ENCODE data around the gene TMEM187. TPM values are rescaled to one million over a fixed set of nuclear protein-coding genes. Genes with fewer than 3 reads are reported as not detected.

TMEM187 gene
- total RNA-seq, 1 donor from 2014 or later = 3.3 TPM

GRCh38 chrX:154018518-154019060 is 46.0 kb downstream of the TMEM187 start:
- DNase-seq (ENCODE audit: extremely low read depth, low read depth, low spot score) = no peak

- DNase-seq (ENCODE audit: extremely low read depth, low read depth, low spot score) = no peak
These were observed 46.6 kb downstream of the TMEM187 start for GRCh38 chrX:154019061-154019621.

GRCh38 chrX:154019633-154020528 is 47.3 kb downstream of the TMEM187 start, which contains the start of gene IRAK1:
IRAK1 (minus strand) TSS chrX:154019902; CDS start chrX:154019812, 90 bp downstream.
- no peak for DNase-seq (ENCODE audit: extremely low read depth, low read depth, low spot score)

- DNase-seq (ENCODE audit: extremely low read depth, low read depth, low spot score) = no peak
These were observed 48.1 kb downstream of the TMEM187 start for GRCh38 chrX:154020536-154021115.

GRCh38 chrX:154021131-154021611 is 48.6 kb downstream of the TMEM187 start:
- DNase-seq (ENCODE audit: extremely low read depth, low read depth, low spot score) = no peak

GRCh38 chrX:154022108-154022507 is 49.6 kb downstream of the TMEM187 start:
- no peak for DNase-seq (ENCODE audit: extremely low read depth, low read depth, low spot score)

- DNase-seq (ENCODE audit: extremely low read depth, low read depth, low spot score) = no peak
These were observed 50.9 kb downstream of the TMEM187 start for GRCh38 chrX:154023276-154024000.

GRCh38 chrX:154024271-154024670 is 51.7 kb downstream of the TMEM187 start:
- DNase-seq (ENCODE audit: extremely low read depth, low read depth, low spot score) = no peak

GRCh38 chrX:154025230-154025629 is 52.7 kb downstream of the TMEM187 start:
- DNase-seq (ENCODE audit: extremely low read depth, low read depth, low spot score) = no peak

- DNase-seq (ENCODE audit: extremely low read depth, low read depth, low spot score) = no peak
These were observed 53.8 kb downstream of the TMEM187 start for GRCh38 chrX:154026136-154027021.

- no peak for DNase-seq (ENCODE audit: extremely low read depth, low read depth, low spot score)
These were observed 54.5 kb downstream of the TMEM187 start for GRCh38 chrX:154027022-154027402.

- DNase-seq (ENCODE audit: extremely low read depth, low read depth, low spot score) = no peak
These were observed 55.4 kb downstream of the TMEM187 start for GRCh38 chrX:154027986-154028385.

GRCh38 chrX:154028502-154029184 is 56.1 kb downstream of the TMEM187 start:
- no peak for DNase-seq (ENCODE audit: extremely low read depth, low read depth, low spot score)

- DNase-seq (ENCODE audit: extremely low read depth, low read depth, low spot score) = no peak
These were observed 56.9 kb downstream of the TMEM187 start for GRCh38 chrX:154029439-154029838.

- no peak for DNase-seq (ENCODE audit: extremely low read depth, low read depth, low spot score)
These were observed 57.7 kb downstream of the TMEM187 start for GRCh38 chrX:154030266-154030665.

- DNase-seq (ENCODE audit: extremely low read depth, low read depth, low spot score) = no peak
These were observed 58.3 kb downstream of the TMEM187 start for GRCh38 chrX:154030715-154031305.

GRCh38 chrX:154032160-154032559 is 59.6 kb downstream of the TMEM187 start:
- no peak for DNase-seq (ENCODE audit: extremely low read depth, low read depth, low spot score)

- DNase-seq (ENCODE audit: extremely low read depth, low read depth, low spot score) = no peak
These were observed 60.1 kb downstream of the TMEM187 start for GRCh38 chrX:154032653-154033052.

Measured in glomerular endothelial cell (primary cell).